Brain microvascular endothelial cell (primary cell): ENCODE measurements around the gene DENND1A.

Experiments
- DNase-seq: peaks from one replicate; pipeline ENCODE4 v3.0.0-alpha.2; 2020
- H3K27ac ChIP-seq: fragments of 250-450 bp; sonication (Bioruptor Pico); 2 replicates; pipeline ENCODE4 v1.5.1; 2020; ENCODE audit warnings: mild to moderate bottlenecking, moderate library complexity
- H3K27me3 ChIP-seq: fragments of 250-450 bp; sonication (Bioruptor Pico); replicated peaks from 2 replicates; pipeline ENCODE4 v1.5.1; 2020; ENCODE audit warnings: mild to moderate bottlenecking
- H3K36me3 ChIP-seq: fragments of 250-450 bp; sonication (Bioruptor Pico); replicated peaks from 2 replicates; pipeline ENCODE4 v1.5.1; 2020; ENCODE audit warnings: mild to moderate bottlenecking
- H3K4me3 ChIP-seq: 2 replicates; pipeline ENCODE4 v1.5.1; 2011; ENCODE audit warnings: low read depth, mild to moderate bottlenecking, control low read depth, low read length, moderate library complexity
- in situ Hi-C: cut with HindIII; loops from 2 replicates; pipeline ENCODE4 v1.10.0; 2017; ENCODE audit warnings: low sequenced_read_pairs, low pct_ligation_motif_present
- TF ChIP-seq, protein P1 (sequence below): IDR thresholded peaks from 2 replicates; pipeline ENCODE4 v1.5.1; 2011; ENCODE audit warnings: low read depth, mild to moderate bottlenecking, moderate library complexity, low read length, control low read depth, inconsistent platforms; ENCODE audit errors: missing control alignments

The DENND1A gene

DNA sequence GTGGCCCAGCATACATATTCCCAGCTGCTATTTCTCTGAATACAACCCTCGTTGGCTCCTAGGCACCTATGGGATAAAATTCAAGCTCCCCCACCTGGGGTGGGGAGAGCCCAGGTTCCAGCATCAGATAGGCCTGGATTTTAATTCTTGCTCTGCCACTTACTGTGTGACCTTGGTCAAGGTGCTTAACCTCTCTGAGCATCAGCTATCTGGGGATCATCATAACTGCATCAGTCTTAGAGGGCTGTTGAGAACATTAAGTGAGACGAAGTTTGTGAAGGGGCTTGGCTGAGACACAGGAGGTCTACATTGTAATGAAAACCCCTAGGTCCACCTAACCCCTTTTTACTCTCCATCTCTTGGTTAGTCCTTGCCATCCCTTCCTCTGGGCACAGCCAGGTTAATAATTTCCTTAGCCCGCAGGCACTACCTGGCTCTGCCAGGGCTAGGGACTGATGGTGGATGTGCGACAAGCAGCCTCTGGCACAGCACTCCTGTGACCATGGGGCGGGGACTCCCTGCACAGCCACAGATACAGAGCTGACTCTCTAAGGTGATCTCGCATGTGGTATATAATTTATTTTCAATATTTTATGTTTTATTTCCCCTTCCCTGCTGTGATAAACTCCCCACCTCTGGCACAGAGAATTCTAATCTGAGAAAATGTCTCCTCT is 505.2 kb downstream of the DENND1A start:
- no peak for DNase-seq
- TF ChIP-seq, protein P1, sequence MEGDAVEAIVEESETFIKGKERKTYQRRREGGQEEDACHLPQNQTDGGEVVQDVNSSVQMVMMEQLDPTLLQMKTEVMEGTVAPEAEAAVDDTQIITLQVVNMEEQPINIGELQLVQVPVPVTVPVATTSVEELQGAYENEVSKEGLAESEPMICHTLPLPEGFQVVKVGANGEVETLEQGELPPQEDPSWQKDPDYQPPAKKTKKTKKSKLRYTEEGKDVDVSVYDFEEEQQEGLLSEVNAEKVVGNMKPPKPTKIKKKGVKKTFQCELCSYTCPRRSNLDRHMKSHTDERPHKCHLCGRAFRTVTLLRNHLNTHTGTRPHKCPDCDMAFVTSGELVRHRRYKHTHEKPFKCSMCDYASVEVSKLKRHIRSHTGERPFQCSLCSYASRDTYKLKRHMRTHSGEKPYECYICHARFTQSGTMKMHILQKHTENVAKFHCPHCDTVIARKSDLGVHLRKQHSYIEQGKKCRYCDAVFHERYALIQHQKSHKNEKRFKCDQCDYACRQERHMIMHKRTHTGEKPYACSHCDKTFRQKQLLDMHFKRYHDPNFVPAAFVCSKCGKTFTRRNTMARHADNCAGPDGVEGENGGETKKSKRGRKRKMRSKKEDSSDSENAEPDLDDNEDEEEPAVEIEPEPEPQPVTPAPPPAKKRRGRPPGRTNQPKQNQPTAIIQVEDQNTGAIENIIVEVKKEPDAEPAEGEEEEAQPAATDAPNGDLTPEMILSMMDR, result no peak
- Histone ChIP-seq H3K36me3 (no peaks in the 10 kb centered on the region), H3K27me3 (no peaks in the 10 kb centered on the region), H3K27ac (no peak overlapping the region), H3K4me3 (no peak overlapping the region)
- in situ Hi-C loops, result no loop called here

DNA sequence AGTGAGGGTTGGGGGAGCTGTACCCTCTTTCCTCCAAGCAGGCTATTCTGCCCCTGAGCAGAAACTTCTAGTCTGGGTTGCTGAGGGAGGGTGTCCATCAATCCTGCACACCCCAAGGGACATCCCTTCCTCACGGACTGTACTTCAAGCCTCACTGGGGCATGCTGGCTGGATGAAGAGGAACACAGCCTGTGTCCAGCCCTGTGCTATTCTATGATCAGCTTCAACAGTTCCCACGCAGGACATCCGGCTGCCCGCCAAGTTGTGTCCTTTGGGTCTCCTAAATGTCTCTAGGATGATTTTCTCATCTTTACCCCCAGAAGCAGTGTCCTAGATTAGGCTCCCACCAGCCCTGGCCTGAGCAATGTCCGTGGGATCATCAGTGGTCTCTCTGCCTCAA is 505.8 kb downstream of the DENND1A start:
- Histone ChIP-seq H3K36me3 (no peaks in the 10 kb centered on the region), H3K4me3 (no peak overlapping the region), H3K27ac (no peak overlapping the region), H3K27me3 (no peaks in the 10 kb centered on the region)
- no peak for DNase-seq
- TF ChIP-seq, protein P1, result no peak
- in situ Hi-C loops, result no loop called here

DNA sequence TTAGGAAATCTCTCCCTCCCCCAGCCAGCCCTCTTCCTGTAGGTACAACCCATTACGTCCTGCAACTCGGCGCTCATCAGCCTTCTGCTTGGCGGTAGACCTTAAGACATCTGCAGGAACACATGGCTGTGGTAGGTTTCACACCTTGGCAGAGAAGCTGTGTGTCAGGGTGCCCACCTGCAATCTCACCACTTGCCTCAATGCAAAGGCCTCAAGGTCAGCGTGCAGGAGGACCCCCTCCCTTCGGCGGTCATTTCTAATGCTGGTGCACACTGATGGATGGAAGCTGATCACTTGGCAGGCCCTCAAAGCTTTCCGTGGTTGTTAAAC is 506.6 kb downstream of the DENND1A start:
- Histone ChIP-seq H3K4me3 (no peak overlapping the region), H3K27me3 (no peaks in the 10 kb centered on the region), H3K27ac (no peak overlapping the region), H3K36me3 (no peaks in the 10 kb centered on the region)
- TF ChIP-seq, protein P1, result no peak
- DNase-seq, result no peak
- in situ Hi-C loops, result no loop called here

DNA sequence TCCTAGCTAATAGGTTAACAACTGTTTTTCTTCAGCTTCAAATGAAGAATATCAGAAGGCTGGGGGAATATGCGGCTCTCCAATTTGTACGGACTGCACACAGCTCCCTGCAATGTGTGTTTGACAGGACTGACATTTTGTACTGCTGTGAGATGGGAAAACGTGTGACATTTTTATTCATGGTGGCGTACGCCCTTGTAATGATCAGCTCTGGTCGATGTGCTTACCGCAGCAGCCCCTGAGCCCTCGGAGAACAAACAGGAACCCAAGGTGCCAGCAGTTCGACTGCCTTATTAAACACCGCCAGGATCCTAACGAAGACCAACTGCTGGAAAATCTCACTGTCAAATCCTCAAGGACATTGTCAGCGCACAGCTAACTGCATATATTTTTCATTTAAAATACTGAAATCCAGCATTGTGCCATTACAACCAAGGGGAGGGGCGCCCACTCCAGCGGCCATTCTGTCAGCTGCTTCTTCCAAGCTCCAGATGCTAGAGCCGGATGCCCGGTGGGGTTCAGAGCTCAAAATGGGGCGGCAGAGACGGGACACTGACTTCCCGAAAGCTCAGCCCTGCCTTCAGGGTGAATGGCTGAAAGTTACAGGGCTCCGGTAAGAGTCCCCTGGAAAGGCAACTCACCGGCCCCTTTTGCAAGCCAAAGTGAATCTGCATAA is 507.2 kb downstream of the DENND1A start:
- H3K27ac ChIP-seq, result no peak overlapping the region
- DNase-seq, result no peak
- H3K36me3 ChIP-seq, result no peaks in the 10 kb centered on the region
- in situ Hi-C loops, result no loop called here
- H3K27me3 ChIP-seq, result no peaks in the 10 kb centered on the region
- no peak overlapping the region for H3K4me3 ChIP-seq
- TF ChIP-seq, protein P1, result no peak

DNA sequence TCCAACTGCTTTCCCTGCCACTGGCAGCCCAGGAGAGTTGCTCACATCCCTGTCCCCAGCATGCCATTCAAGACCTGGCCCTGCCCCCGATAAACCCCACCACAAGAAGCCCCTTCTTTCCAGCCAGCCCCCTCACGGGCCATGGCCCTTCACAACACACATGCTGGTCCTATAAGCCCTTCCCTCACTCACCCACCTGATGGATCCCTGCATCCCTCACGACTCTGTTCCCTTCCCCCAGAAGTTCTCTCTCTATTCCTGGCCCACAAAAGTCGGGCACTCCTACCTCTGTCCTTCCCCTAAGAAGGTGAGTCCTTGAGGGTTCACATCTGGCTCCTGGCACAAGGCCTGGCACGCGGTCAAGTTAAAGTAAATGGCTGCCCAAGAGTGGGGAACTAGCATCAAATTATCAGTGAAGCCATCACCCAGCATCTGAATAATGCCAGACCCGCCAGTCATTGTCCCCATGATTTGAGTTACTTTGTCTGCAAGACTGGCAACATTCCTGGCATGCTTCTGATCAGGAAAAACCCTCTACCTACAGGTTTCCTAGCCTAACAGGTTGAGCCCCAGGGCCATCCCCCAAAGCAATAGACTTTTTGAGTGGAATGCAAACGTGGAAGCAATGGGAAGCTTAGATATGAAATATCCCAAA is 508.0 kb downstream of the DENND1A start:
- DNase-seq, result no peak
- H3K27me3 ChIP-seq, result no peaks in the 10 kb centered on the region
- in situ Hi-C loops, result no loop called here
- H3K36me3 ChIP-seq, result no peaks in the 10 kb centered on the region
- H3K4me3 ChIP-seq, result no peak overlapping the region
- TF ChIP-seq, protein P1, result no peak
- H3K27ac ChIP-seq, result no peak overlapping the region
